SJCRH30 (cell line): Measurements from ENCODE around the gene CHMP5. TPM values are rescaled to one million over a fixed set of nuclear protein-coding genes. Genes with fewer than 3 reads are reported as not detected.

Experiments used
- total RNA-seq: library from RNA; depleted of rRNA; stranded (reverse); fragments of >200 nt; shearing (Covaris generic); gene quantifications from 2 replicates; pipeline ENCODE4 v1.2.3, GENCODE V29; 2014; rRNA removed

Gene CHMP5
- total RNA-seq, 1 experiment from 2014 or later = 74.5 TPM

Other genes with a start within 250 kb of the CHMP5 start
- 239 and 246 TPM in 2 replicates for gene DNAJA1, start 239.8 kb upstream of the CHMP5 start, total RNA-seq
- gene SMU1, start 188.4 kb upstream of the CHMP5 start, total RNA-seq = 30.0 and 30.4 TPM in 2 replicates
- 14.0 and 15.7 TPM in 2 replicates for gene B4GALT1, start 97.7 kb upstream of the CHMP5 start, total RNA-seq
- not detected in 2 replicates for gene SPINK4, start 24.9 kb upstream of the CHMP5 start, total RNA-seq
- gene BAG1, start 341 bp upstream of the CHMP5 start, total RNA-seq = 48.2 and 58.4 TPM in 2 replicates
- gene NFX1, start 25.5 kb downstream of the CHMP5 start, total RNA-seq = 22.2 and 22.6 TPM in 2 replicates
- 0.05 and 0.32 TPM in 2 replicates for gene AQP7, start 137.5 kb downstream of the CHMP5 start, total RNA-seq
- gene AQP3, start 182.5 kb downstream of the CHMP5 start, total RNA-seq = 17.3 and 20.6 TPM in 2 replicates
- 27.5 and 29.3 TPM in 2 replicates for gene NOL6, start 208.9 kb downstream of the CHMP5 start, total RNA-seq